Measurements from ENCODE around the gene TMEFF2. TPM values are rescaled to one million over a fixed set of nuclear protein-coding genes. Genes with fewer than 3 reads are reported as not detected.

TMEFF2 gene
- total and polyA plus RNA-seq, 8 donors = 0.05 to 0.75 TPM; not detected in 6

GRCh38 chr2:192011196-192011595 is 183.5 kb downstream of the TMEFF2 start:
- no peaks in the 10 kb centered on the region for H3K9me3 ChIP-seq
- H3K36me3 ChIP-seq = no peaks in the 10 kb centered on the region
- DNase-seq = no peak
- TF ChIP-seq, protein P1, sequence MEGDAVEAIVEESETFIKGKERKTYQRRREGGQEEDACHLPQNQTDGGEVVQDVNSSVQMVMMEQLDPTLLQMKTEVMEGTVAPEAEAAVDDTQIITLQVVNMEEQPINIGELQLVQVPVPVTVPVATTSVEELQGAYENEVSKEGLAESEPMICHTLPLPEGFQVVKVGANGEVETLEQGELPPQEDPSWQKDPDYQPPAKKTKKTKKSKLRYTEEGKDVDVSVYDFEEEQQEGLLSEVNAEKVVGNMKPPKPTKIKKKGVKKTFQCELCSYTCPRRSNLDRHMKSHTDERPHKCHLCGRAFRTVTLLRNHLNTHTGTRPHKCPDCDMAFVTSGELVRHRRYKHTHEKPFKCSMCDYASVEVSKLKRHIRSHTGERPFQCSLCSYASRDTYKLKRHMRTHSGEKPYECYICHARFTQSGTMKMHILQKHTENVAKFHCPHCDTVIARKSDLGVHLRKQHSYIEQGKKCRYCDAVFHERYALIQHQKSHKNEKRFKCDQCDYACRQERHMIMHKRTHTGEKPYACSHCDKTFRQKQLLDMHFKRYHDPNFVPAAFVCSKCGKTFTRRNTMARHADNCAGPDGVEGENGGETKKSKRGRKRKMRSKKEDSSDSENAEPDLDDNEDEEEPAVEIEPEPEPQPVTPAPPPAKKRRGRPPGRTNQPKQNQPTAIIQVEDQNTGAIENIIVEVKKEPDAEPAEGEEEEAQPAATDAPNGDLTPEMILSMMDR (IDR thresholded peaks at IDR 0.05) = no peak
- intact Hi-C loops (cut with DNase I) = no loop called here
- no peaks in the 10 kb centered on the region for H3K4me1 ChIP-seq
- no peak for FAIRE-seq
- H3K4me3 ChIP-seq = no peak overlapping the region
- H3K27me3 ChIP-seq = no peaks in the 10 kb centered on the region
- H3K27ac ChIP-seq = no peak overlapping the region
- no peak for ATAC-seq
- WGBS, 2 donors = 60 to 90% methylated on average over 1 of the region's 1 CpG

DNA sequence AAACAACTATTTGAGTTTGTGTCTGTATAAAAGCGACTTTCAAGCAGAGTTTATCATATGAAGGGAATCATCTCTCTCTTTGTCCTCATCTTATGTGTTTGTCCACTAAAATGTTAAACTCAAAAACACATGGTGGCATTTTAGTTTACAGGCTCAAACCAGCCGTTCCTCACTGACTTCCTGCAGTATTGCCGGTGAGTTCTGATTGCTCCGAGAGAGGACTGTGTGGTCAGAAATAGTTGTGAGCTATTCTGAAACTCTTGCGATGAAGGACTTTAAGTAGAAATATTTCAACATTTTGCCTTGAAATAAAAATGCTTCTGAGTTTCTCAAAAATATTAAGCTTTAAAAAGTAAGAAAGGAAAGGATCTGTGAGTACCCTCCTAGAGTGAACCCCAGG is 184.7 kb downstream of the TMEFF2 start:
- H3K9me3 ChIP-seq = no peaks in the 10 kb centered on the region
- H3K36me3 ChIP-seq = no peaks in the 10 kb centered on the region
- H3K27ac ChIP-seq = no peak overlapping the region
- no peaks in the 10 kb centered on the region for H3K4me1 ChIP-seq
- intact Hi-C loops (cut with DNase I) = no loop called here
- no peak for DNase-seq
- TF ChIP-seq, protein P1 (IDR thresholded peaks at IDR 0.05) = no peak
- no peak overlapping the region for H3K4me3 ChIP-seq
- ATAC-seq = no peak
- no peaks in the 10 kb centered on the region for H3K27me3 ChIP-seq
- WGBS, 2 donors = 71 to 81% methylated on average over 5 of the region's 5 CpGs
- FAIRE-seq = no peak

- Histone ChIP-seq H3K4me3 (no peak overlapping the region), H3K27me3 (no peaks in the 10 kb centered on the region), H3K36me3 (no peaks in the 10 kb centered on the region), H3K27ac (no peak overlapping the region), H3K9me3 (no peaks in the 10 kb centered on the region), H3K4me1 (no peaks in the 10 kb centered on the region)
- DNase-seq (no peak), FAIRE-seq (no peak), ATAC-seq (peak in 1 of 4 donors; percentile 32)
- 70 to 71% methylated on average over 5 of the region's 5 CpGs for WGBS, 2 donors
- intact Hi-C loops (cut with DNase I) = no loop called here
- TF ChIP-seq, protein P1 (IDR thresholded peaks at IDR 0.05) = no peak
Observed at GRCh38 chr2:192007581-192008228, 187.0 kb downstream of the TMEFF2 start.

- DNase-seq (no peak), FAIRE-seq (no peak), ATAC-seq (no peak)
- TF ChIP-seq, protein P1 (IDR thresholded peaks at IDR 0.05) = no peak
- Histone ChIP-seq H3K9me3 (no peaks in the 10 kb centered on the region), H3K27ac (no peak overlapping the region), H3K4me1 (no peaks in the 10 kb centered on the region), H3K4me3 (no peak overlapping the region), H3K36me3 (no peaks in the 10 kb centered on the region), H3K27me3 (no peaks in the 10 kb centered on the region)
- WGBS, 2 donors = 72 to 82% methylated on average over 3 of the region's 3 CpGs
- intact Hi-C loops (cut with DNase I) = no loop called here
Observed at GRCh38 chr2:192005211-192005610, 189.5 kb downstream of the TMEFF2 start.

- no peak for ATAC-seq
- H3K27me3 ChIP-seq = no peaks in the 10 kb centered on the region
- no peaks in the 10 kb centered on the region for H3K36me3 ChIP-seq
- no peak for DNase-seq
- FAIRE-seq = no peak
- TF ChIP-seq, protein P1 (IDR thresholded peaks at IDR 0.05) = no peak
- intact Hi-C loops (cut with DNase I) = no loop called here
- H3K4me1 ChIP-seq = no peaks in the 10 kb centered on the region
- 32 to 51% methylated on average over 5 of the region's 5 CpGs for WGBS, 2 donors
- H3K27ac ChIP-seq = no peak overlapping the region
- H3K9me3 ChIP-seq = no peaks in the 10 kb centered on the region
- H3K4me3 ChIP-seq = no peak overlapping the region
Observed at GRCh38 chr2:192004188-192004963, 190.4 kb downstream of the TMEFF2 start.

Data from pancreas (tissue), 10 donors.